Peyer's patch (tissue), 4 donors: ENCODE results near the gene FAM24B.

Source experiments
- POLR2A ChIP-seq, 2 donors: fragments of 450-650 bp; IDR thresholded peaks; one replicate each; pipeline ENCODE4 v1.5.1; 2017; ENCODE audit warnings: antibody characterized with exemption in 2 of 2, mild to moderate bottlenecking in 2 of 2, moderate library complexity in 2 of 2
- TF ChIP-seq, protein P1 (sequence below), 6 experiments: fragments of 450-650 bp in 4 of 6; fragments of 200-600 bp in 2 of 6; sonication (generic) in 1 of 6; IDR thresholded peaks; one replicate each; pipeline ENCODE4 v1.5.1; 2017 to 2019; ENCODE audit warnings: antibody characterized with exemption in 6 of 6, mild to moderate bottlenecking in 3 of 6, moderate library complexity in 1 of 6

DNA sequence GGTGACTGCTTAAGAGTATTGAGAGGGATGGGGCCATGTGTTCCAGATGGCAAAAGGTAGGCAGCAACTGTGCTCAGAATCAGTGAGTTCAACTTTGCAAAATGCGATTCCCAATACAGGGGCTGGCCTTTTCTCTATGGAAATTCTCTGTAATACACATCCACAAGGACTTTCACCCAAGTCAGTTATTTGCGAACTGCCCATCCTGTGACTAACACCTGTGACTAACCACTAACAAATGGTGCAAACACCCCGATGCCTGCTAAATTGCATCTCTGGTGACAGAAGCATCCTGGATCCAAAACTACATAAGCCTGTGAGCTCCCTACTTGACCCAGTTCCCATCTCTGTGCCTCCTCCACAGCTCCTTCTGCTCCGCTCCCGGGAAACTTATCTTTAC is 24.7 kb downstream of the FAM24B start:
- TF ChIP-seq, protein P1, sequence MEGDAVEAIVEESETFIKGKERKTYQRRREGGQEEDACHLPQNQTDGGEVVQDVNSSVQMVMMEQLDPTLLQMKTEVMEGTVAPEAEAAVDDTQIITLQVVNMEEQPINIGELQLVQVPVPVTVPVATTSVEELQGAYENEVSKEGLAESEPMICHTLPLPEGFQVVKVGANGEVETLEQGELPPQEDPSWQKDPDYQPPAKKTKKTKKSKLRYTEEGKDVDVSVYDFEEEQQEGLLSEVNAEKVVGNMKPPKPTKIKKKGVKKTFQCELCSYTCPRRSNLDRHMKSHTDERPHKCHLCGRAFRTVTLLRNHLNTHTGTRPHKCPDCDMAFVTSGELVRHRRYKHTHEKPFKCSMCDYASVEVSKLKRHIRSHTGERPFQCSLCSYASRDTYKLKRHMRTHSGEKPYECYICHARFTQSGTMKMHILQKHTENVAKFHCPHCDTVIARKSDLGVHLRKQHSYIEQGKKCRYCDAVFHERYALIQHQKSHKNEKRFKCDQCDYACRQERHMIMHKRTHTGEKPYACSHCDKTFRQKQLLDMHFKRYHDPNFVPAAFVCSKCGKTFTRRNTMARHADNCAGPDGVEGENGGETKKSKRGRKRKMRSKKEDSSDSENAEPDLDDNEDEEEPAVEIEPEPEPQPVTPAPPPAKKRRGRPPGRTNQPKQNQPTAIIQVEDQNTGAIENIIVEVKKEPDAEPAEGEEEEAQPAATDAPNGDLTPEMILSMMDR (IDR thresholded peaks at IDR 0.05): no peak
- no peak for TF ChIP-seq POLR2A (IDR thresholded peaks at IDR 0.05)
